NT2/D1 (cell line): ENCODE measurements around the gene PRKAB1.

Experiments used
- SUZ12 ChIP-seq: IDR thresholded peaks from 2 replicates; pipeline ENCODE4 v1.6.1; 2011; ENCODE audit not compliant: insufficient read length, insufficient read depth; ENCODE audit errors: extremely low read depth
- YY1 ChIP-seq: IDR thresholded peaks from 2 replicates; pipeline ENCODE4 v1.6.1; 2011; ENCODE audit not compliant: insufficient read length, insufficient read depth
- ZNF274 ChIP-seq: IDR thresholded peaks from 2 replicates; pipeline ENCODE4 v1.6.1; 2011; ENCODE audit warnings: mild to moderate bottlenecking, low read depth, low read length

- TF ChIP-seq SUZ12 (no peak), YY1 (no peak), ZNF274 (no peak)
Measured at GRCh38 chr12:119699199-119699760, 31.3 kb downstream of the PRKAB1 start.
